Measurements from ENCODE around the gene CHRNB2. TPM values are rescaled to one million over a fixed set of nuclear protein-coding genes. Genes with fewer than 3 reads are reported as not detected.

Gene CHRNB2
- total and polyA plus RNA-seq, 2 donors (not counting 1 experiment from before 2014, with no cell fraction given), result 0.03 TPM; not detected in 1

DNA sequence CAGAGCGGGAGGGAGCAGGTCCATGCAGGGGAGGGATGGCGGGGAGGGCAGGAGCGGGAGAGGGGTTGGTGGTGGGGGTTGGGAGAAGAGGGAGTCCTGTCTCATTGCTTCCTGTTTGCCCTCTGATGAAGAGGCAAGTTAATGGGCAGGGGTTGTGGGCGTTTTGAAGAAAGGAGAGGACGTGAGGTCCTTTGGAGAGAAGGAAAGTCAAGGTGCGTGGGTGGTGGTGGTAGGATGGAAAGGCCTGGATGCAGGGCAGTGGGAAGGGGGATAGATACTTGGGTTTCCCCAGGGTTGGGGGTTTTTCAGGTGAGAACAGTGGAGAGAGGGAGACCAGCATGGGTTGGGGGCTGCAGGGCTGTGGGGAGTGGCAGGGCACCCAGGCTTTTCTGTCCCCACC is 26.3 kb upstream of the CHRNB2 start:
- Histone ChIP-seq H3K4me3 (ENCODE audit: control extremely low read depth in 1 of 5, extremely low read depth in 1 of 5, insufficient read depth in 1 of 5, low read depth in 2 of 5, low read length in 4 of 5) (no peak overlapping the region), H3K9me3 (ENCODE audit: control extremely low read depth in 1 of 3, control insufficient read depth in 2 of 3, insufficient read depth in 1 of 3, low read length in 2 of 3) (no peaks in the 10 kb centered on the region), H3K4me1 (ENCODE audit: control insufficient read depth in 2 of 2, insufficient read depth in 2 of 2, low read length in 2 of 2) (no peaks in the 10 kb centered on the region), H3K36me3 (replicated peaks in 1 of 2; ENCODE audit: control extremely low read depth in 1 of 2, control insufficient read depth in 1 of 2, extremely low read depth in 1 of 2, insufficient read depth in 2 of 2, low read length in 1 of 2) (no peaks in the 10 kb centered on the region), H3K27me3 (replicated peaks in 1 of 4; ENCODE audit: control extremely low read depth in 1 of 4, control insufficient read depth in 3 of 4, insufficient read depth in 4 of 4, low read length in 3 of 4) (peaks cover 0 to 4% (median 0%) of the 10 kb centered on the region in 4 experiments), H3K4me2 (replicated peaks; ENCODE audit: low read depth, low read length, poor library complexity, severe bottlenecking) (no peak overlapping the region), H2AFZ (ENCODE audit: insufficient read depth, low read depth, low read length, poor library complexity, severe bottlenecking) (no peak overlapping the region), H3K9ac (ENCODE audit: low read length) (no peak overlapping the region), H3K79me2 (ENCODE audit: control insufficient read depth, insufficient read depth, low read length) (no peaks in the 10 kb centered on the region), H4K20me1 (ENCODE audit: control insufficient read depth, insufficient read depth, low read length, poor library complexity, severe bottlenecking) (no peaks in the 10 kb centered on the region), H3K27ac (ENCODE audit: low read length in 2 of 2) (no peak overlapping the region)
- intact Hi-C loops (cut with micrococcal nuclease), result no loop called here
- ChIA-PET POLR2A (no interaction called here), CTCF (interaction anchor here (1.4 to 2.6 kb wide), 2 partner anchors 59 to 61 kb away, joined by 3 to 14 read pairs; no protein-coding TSS in a partner anchor)
- WGBS (ENCODE audit: insufficient coverage), result 79% methylated on average over 6 of the region's 6 CpGs
- Mint-ChIP-seq H3K9me3 (ENCODE audit: insufficient read depth) (no peaks in the 10 kb centered on the region), H3K27ac (no peak overlapping the region), H3K4me1 (no peaks in the 10 kb centered on the region), H3K4me3 (no peak overlapping the region), H3K27me3 (peaks cover 33% of the 10 kb centered on the region)
- DNase-seq (no peak), ATAC-seq (ENCODE audit: low read depth) (no peak)
- no peak for TF ChIP-seq EZH2 (IDR thresholded peaks at IDR 0.05; ENCODE audit: borderline replicate concordance, insufficient read depth, low read depth, low read length, poor library complexity, severe bottlenecking)
- TF ChIP-seq, protein P1, sequence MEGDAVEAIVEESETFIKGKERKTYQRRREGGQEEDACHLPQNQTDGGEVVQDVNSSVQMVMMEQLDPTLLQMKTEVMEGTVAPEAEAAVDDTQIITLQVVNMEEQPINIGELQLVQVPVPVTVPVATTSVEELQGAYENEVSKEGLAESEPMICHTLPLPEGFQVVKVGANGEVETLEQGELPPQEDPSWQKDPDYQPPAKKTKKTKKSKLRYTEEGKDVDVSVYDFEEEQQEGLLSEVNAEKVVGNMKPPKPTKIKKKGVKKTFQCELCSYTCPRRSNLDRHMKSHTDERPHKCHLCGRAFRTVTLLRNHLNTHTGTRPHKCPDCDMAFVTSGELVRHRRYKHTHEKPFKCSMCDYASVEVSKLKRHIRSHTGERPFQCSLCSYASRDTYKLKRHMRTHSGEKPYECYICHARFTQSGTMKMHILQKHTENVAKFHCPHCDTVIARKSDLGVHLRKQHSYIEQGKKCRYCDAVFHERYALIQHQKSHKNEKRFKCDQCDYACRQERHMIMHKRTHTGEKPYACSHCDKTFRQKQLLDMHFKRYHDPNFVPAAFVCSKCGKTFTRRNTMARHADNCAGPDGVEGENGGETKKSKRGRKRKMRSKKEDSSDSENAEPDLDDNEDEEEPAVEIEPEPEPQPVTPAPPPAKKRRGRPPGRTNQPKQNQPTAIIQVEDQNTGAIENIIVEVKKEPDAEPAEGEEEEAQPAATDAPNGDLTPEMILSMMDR (IDR thresholded peaks at IDR 0.05), result no peak

GRCh38 chr1:154546264-154547063 is 21.1 kb upstream of the CHRNB2 start:
- Histone ChIP-seq H3K9ac (ENCODE audit: low read length) (no peak overlapping the region), H3K36me3 (replicated peaks in 1 of 2; ENCODE audit: control extremely low read depth in 1 of 2, control insufficient read depth in 1 of 2, extremely low read depth in 1 of 2, insufficient read depth in 2 of 2, low read length in 1 of 2) (peaks cover 16 to 28% of the 10 kb centered on the region in 2 experiments), H3K79me2 (ENCODE audit: control insufficient read depth, insufficient read depth, low read length) (no peaks in the 10 kb centered on the region), H3K4me1 (ENCODE audit: control insufficient read depth in 2 of 2, insufficient read depth in 2 of 2, low read length in 2 of 2) (no peaks in the 10 kb centered on the region), H3K27me3 (replicated peaks in 1 of 4; ENCODE audit: control extremely low read depth in 1 of 4, control insufficient read depth in 3 of 4, insufficient read depth in 4 of 4, low read length in 3 of 4) (peaks cover 0 to 4% (median 0%) of the 10 kb centered on the region in 4 experiments), H3K4me3 (ENCODE audit: control extremely low read depth in 1 of 5, extremely low read depth in 1 of 5, insufficient read depth in 1 of 5, low read depth in 2 of 5, low read length in 4 of 5) (no peak overlapping the region), H3K4me2 (replicated peaks; ENCODE audit: low read depth, low read length, poor library complexity, severe bottlenecking) (no peak overlapping the region), H3K9me3 (ENCODE audit: control extremely low read depth in 1 of 3, control insufficient read depth in 2 of 3, insufficient read depth in 1 of 3, low read length in 2 of 3) (no peaks in the 10 kb centered on the region), H2AFZ (ENCODE audit: insufficient read depth, low read depth, low read length, poor library complexity, severe bottlenecking) (no peak overlapping the region), H4K20me1 (ENCODE audit: control insufficient read depth, insufficient read depth, low read length, poor library complexity, severe bottlenecking) (peaks cover 12% of the 10 kb centered on the region), H3K27ac (ENCODE audit: low read length in 2 of 2) (no peak overlapping the region)
- intact Hi-C loops (cut with micrococcal nuclease), result loop anchor here (5.0 kb wide), 1 partner anchor 224 kb away; the partner anchor contains the start of gene AQP10
- ChIA-PET POLR2A (no interaction called here), CTCF (interaction anchor here (0.6 to 6.6 kb wide), 23 partner anchors 9 to 539 kb away, joined by 3 to 188 read pairs (median 4); no protein-coding TSS in a partner anchor)
- Mint-ChIP-seq H3K4me1 (peaks cover 5% of the 10 kb centered on the region), H3K4me3 (no peak overlapping the region), H3K9me3 (ENCODE audit: insufficient read depth) (no peaks in the 10 kb centered on the region), H3K27ac (no peak overlapping the region), H3K27me3 (peaks cover 15% of the 10 kb centered on the region)
- WGBS (ENCODE audit: insufficient coverage), result 100% methylated on average over 1 of the region's 13 CpGs
- peak; percentile 86 for ATAC-seq (ENCODE audit: low read depth)
- peak; percentile 69 for DNase-seq
- TF ChIP-seq, protein P1 (IDR thresholded peaks at IDR 0.05), result peak; percentile 83
- TF ChIP-seq EZH2 (IDR thresholded peaks at IDR 0.05; ENCODE audit: borderline replicate concordance, insufficient read depth, low read depth, low read length, poor library complexity, severe bottlenecking), result no peak

All from B cell (primary cell).